NCI-H2107 (cell line): Measurements from ENCODE around the gene USP28.
"Not testable (repeated sequence)": the region's sequence is repeated elsewhere in the genome, so short reads cannot be mapped to it uniquely, and the experiment has no call there.

Experiments
- DNase-seq: peaks from one replicate; lab custom pipeline; 2025; lab: John Stamatoyannopoulos, UW

The USP28 gene

DNA sequence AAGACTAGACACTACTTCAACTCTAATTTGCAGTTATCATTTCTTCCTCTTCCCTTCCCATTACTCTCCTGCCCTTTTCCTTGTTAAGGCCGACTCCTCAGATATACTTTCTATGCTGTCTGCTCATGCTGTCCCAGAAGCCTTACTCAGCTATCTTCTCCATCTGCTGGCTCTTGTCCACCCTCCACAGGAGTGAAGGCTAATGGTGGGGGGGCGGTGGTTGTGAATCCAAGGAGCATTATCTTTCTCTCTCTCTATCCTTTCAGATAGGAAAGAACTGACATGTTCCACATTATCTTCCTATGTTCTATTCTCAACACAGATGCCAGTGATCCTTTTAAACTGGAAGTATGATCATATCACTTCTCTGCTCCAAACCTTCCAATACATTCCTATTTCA is 37.4 kb downstream of the USP28 start:
- DNase-seq: no peak

DNA sequence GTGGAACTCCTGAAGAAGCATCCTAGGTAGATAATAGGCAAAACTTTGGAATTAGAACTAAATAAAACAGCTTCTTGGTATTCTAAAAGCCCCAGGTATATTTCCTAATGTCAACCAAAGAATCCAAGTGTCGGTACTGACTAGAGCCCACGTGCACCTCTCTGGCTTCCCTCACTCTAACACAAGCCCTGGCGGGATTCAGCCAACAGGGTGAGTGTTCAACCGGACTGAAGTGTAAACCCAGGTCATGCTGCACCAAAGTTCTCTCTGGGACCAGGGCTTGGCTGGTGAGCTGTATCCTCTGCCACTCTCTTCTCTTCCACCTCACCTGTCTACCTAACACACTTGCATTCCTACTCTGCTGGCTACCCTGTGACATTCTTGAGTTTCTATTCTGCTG is 40.1 kb downstream of the USP28 start:
- DNase-seq: no peak

GRCh38 chr11:113833151-113833550 is 42.2 kb downstream of the USP28 start:
- no peak for DNase-seq

GRCh38 chr11:113831314-113831713 is 44.1 kb downstream of the USP28 start:
- DNase-seq: no peak

DNA sequence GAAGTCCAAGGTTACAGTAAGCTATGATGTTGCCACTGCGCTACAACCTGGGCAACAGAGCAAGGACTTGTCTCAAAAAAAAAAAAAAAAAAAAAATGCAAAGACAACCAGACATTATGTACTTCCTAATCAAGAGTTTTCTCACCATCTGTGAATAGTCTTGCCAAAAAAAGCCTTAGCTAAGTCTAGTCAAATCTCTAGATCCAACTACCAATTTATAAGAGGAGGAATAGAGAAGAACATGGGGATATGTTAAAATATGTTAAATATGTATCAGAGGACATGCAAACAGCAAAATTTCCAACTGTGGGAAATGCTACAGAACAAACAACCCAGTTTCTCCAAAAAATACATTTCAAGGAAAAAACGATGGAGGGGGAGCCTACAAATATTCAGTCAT is 45.6 kb downstream of the USP28 start:
- no peak for DNase-seq

- no peak for DNase-seq
Measured at GRCh38 chr11:113828191-113828590, 47.2 kb downstream of the USP28 start.

DNA sequence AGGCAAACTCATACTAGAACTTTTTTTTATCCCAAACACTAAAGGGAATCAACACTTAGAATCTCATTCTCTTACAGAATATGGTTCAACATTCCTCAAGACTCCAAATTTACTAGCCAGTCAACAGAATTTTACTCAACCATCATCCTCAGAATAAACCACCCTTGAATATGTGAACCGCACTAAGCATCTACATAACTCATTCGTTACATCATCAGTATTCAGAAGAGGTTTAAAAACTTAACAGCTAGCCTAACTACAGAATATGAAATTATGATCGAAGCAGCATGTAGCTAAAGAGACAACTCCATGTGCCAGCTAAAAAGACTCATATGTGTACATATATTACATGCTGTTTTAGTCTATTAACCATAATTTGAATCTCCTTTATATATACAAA is 47.9 kb downstream of the USP28 start:
- no peak for DNase-seq

GRCh38 chr11:113818426-113818825 is 56.9 kb downstream of the USP28 start:
- no peak for DNase-seq

GRCh38 chr11:113817626-113818025 is 57.7 kb downstream of the USP28 start:
- DNase-seq: no peak

DNA sequence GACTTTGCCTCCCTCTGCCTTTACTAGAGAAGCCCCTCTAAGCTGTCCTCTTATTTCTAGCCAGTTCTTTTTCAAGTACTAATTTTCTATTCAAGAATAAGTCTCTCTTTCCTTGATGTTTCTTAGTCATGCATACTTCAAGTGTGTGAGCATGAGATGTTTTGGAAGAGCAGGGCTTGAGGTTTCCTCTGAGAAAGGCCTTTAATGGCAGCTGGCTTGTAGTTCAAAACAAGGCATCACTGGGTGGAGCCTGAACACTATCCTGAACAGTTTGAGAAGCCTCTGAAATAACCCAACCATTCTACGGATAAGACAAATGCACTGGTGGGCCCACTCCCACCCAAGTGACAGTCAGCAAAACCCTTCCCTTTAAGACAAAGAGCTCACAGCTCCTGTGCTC is 58.2 kb downstream of the USP28 start:
- no peak for DNase-seq

DNA sequence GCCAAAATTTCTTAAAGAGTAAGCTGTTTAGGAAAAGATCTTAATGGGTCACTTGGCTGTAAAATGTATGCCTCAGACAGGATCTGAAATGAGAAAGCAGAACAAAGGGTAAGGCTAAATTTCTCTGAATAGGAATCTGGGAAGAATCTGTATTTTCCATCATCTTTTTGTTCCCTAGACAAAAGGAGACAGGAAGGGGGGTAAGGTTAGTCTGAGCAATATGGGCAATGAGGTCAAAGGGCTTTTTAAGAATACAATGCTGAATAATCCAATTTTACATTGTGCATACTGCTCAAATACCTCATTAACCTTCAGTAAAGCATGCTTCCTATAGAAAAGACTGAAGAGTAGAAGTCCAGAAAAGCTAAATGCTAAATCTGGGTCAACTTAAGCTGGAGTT is 61.2 kb downstream of the USP28 start:
- DNase-seq: no peak

DNA sequence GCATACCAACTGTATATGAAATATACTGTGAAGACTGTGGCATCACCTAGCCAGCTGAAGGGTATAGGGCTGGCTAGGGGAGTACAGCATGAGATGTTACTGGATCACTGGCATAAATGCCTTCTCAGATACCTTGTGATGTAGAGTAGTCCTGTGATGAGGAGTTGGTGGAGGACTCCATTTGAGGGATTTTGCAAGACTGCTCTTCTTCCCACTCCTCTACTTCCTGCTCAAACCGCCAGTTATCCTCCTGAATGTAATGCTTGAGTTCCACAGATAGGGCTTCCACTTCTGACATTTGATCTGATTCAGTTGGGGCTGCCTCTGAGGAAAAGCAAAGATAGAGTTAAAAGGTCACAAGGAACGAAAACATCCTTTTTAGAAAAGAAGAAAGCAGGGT is 66.4 kb downstream of the USP28 start:
- DNase-seq: no peak

DNA sequence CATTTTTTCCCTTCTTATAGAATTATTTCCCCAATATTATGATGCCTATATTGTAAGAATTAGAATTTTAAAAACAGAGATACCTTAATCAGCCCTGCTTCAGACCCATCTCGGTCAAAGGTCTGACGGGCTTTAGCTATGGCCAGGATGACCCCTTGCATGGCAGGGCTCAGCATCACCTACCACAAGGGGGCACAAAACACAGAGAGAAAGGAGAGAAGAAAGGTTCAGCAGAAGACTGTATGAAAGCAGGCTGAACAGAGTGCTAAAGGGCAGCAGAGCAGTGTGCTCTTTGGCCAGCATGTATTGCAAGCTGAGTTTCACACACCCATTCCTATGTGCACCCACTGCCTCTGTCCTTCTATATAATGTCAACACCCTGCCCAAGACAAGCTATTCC is 69.0 kb downstream of the USP28 start:
- DNase-seq: no peak

GRCh38 chr11:113805640-113806039 is 69.7 kb downstream of the USP28 start:
- DNase-seq: no peak

- DNase-seq: no peak
Measured at GRCh38 chr11:113802621-113803020, 72.8 kb downstream of the USP28 start.

DNA sequence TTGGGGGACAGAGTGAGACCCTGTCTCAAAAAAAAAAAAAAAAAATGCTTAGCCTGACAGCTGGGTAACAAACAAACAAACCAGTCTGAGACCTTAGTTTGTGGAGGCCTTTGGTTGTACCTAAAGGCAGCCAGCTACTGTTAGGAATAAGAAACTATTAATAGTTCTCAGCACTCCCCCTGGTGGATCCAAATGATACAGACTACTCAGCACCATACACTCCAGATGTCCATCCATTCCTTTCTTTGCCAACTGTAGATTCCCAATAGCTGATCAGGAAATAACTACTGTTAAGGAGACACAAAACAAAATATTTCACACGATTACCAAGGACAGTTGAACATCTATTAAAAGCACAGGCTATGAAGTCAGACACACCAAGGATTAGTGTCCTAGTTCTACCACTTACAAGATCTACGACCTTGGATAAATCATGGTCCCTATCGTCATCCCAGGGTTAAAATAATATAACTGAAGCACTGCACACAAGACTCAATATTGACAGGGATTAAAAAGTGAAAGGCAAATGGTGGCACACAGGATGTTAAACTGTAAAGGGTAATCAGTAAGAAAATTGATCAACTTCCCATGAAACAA is 78.6 kb downstream of the USP28 start:
- DNase-seq: peak; percentile 8

DNA sequence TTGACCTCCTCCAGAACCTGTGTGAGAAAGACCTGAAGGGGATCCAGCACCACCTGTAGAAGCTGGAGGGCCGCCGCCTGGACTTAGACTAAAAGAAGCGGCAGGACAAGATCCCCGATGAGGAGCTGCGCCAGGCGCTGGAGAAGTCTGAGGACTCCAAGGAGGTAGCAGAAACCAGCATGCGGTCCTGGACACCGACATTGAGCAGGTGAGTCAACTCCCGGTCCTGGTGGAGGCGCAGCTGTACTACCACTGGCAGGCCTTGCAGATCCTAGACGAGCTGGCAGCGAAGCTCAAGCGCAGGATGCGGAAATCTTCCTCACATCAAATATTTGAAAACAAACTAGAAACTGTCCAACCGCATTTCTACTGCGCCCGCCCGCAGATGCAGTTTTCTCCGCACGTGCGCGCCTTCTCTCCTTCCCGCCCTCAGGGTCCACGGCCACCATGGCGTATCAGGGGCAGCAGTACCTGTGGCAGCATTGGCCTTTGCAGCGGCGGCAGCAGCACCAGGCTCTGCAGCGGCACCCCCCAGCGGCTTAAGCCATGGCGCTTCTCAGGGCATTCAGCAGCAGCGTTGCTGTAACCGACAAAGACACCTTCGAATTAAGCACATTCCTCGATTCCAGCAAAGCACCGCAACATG is 85.6 kb downstream of the USP28 start:
- no peak for DNase-seq

GRCh38 chr11:113789016-113789415 is 86.4 kb downstream of the USP28 start:
- DNase-seq: not testable (repeated sequence)

DNA sequence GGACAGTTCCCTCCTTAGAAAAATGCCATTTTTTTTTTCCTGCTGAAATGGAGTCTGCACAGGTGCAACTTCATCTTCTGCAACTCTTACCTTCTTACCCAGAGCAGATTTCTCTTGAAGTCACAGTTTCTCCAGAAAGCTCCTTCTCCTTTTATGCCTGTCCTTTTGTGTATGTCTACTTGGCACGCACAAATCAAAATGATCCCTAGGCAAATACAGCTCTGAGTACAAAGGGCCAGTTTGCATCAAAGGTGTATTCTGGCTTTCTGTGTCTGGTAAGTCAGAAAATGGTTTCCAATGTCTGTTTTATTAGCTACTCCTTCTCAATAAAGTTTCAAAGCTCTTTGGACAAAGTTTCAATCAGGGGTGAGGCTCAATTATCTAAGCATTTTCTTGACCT is 93.2 kb downstream of the USP28 start:
- DNase-seq: no peak

GRCh38 chr11:113781682-113782081 is 93.7 kb downstream of the USP28 start:
- no peak for DNase-seq

DNA sequence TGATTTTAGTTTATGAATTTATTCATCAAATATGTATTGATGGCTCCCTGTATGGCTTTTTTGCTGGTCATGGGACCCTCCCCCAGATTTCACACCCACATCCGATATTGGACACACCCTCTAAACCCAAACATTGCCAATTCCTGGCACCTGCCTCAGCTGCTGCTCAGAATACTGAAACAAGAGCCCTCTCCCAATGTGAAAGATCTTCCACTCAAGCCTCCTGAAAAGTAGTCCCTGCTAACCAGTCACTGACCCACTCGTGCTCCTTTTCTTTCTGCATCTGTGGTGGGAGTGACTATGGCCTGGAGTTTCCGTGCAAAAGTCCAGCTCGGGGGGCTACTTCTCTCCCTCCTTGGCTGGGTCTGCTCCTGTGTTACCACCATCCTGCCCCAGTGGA is 95.9 kb downstream of the USP28 start, which contains the start of gene CLDN25:
Gene CLDN25 (plus strand): TSS at position 301 of the 400 bp plus-strand sequence. CDS start 0 bp downstream, at position 301.
- DNase-seq: no peak

DNA sequence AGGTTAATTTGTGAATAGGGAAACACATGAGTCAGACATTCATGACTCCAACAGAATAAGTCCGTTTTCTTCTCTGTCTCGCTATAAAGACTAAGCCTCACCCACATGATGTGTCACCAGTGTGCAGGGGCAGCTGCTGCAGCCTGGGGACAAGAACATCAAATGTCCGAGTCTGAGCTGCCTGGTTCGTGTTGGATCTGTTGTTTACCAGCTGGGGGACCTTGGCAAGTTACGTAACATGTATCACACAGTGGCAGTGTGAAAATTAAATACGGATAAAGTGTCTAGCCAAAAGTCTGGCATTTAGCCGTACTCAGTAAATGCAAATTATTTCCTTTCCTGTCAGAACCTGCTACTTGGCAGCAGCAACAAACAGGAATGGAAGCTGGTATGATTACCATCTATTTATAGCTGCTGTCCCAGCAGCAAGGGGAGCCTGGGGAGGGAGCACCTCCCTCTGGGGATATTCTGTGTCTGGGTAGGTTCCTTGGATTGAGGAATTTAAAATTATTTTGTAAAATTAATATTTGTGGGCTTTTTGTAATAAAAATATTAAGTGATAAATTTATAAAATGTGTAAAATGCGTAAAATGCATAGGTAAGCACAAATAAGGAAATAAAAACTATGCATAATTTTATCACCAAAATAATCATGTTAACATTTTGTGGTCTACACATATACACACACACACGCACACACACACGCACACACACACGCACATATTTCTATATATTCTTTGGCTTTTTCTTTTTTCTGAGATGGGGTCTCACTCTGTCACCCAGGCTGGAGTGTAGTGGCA is 97.1 kb downstream of the USP28 start:
- peak; percentile 25 for DNase-seq

DNA sequence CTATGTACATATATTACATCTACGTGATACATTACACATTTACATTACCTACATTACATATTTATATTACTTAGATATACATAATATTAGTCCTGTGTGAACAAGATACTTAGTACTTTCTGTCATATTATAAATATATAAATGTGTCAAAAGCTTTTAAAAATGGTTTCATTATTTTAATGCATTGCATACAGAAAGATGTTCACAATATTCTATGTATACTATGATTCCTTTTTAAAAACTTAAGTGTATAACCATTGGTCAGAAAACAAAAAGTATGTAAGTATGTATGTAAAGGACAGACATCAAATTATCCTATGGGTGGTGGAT is 101.2 kb downstream of the USP28 start:
- DNase-seq: no peak
